NOMO-1 (cell line): ENCODE data around the gene RTF1.

Experiments
- DNase-seq, 2 experiments: peaks; one replicate each; lab custom pipeline; 2025; ENCODE audit not compliant: unreplicated experiment in 2 of 2; lab: John Stamatoyannopoulos, UW

RTF1 gene

DNA sequence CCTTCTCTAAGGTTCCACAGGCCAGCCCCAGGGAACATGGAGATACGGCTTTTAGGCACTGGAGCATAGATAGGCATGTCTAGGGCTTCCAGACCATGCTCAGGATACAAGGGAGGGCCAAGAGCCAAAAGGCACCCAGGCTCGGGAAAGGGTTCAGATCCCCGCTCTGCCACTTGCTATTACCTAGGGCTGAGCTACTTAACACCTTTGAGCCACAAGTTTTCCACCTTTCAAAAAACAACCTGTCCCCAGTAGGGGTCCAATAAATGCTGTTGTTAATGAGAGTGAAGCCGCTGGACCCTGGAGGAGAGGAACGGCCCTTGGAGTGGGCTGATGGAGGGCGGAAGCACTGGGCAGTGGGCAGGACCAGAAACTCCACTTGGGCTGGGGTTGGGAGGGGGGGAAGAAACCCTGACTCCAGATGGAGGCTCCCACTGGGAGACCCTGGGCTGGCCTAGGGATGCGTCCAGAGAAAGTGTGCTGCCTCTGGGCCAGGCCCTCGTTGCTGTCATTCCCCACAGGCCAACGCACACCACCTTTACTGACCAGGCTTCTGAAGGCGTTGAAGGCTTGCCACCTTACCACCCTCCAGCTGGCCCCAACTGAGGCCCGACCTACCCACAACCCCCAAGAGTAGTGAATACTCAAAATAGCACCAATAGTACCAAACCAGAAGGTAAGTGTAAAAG, 68.2 kb downstream of the RTF1 start:
- DNase-seq = no peak

- DNase-seq = no peak
Observed at GRCh38 chr15:41486286-41486685, 69.4 kb downstream of the RTF1 start.

DNA sequence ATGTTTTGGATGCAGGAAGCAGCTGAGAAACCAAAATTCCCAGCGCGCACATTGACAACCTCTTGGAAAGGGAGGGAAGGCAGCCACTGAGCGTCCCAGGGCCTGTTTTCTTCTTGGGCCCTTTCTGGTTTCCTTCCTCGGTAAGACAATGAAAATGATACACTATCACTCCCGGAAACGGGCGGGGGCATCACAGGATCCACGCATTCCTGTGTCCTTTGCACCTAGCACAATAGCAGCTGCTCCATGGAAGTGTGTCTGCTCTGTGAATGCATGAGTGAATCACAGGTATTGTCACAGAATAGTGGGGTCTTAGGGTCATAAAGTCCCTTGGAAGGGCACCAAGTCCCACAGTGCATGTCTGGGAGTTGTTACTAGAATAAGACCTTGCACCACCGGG, 70.5 kb downstream of the RTF1 start:
- no peak for DNase-seq

- DNase-seq = no peak
Observed at GRCh38 chr15:41487802-41488201, 70.9 kb downstream of the RTF1 start.

GRCh38 chr15:41489641-41490040, 72.7 kb downstream of the RTF1 start:
- no peak for DNase-seq

DNA sequence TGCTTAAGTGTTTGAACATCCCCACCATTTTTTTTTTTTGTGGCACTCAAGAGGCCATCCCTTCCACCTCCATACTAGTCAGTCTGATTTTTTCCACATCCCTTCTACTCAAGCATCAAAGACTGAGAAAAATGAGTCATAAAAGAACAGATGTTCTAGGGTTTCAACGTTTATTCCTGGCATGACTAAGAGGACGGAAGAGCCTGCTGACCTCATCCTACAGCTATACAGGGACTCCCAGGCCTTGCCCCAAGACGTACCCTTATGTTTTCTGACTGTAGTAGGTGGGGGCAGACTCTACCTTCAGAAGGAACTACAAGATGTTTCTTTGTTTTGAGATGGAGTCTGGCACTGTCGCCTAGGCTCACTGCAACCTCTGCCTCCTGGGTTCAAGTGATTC, 73.5 kb downstream of the RTF1 start:
- peak; percentile 29 to 59 for DNase-seq

- no peak for DNase-seq
Observed at GRCh38 chr15:41491889-41492288, 75.0 kb downstream of the RTF1 start.

DNA sequence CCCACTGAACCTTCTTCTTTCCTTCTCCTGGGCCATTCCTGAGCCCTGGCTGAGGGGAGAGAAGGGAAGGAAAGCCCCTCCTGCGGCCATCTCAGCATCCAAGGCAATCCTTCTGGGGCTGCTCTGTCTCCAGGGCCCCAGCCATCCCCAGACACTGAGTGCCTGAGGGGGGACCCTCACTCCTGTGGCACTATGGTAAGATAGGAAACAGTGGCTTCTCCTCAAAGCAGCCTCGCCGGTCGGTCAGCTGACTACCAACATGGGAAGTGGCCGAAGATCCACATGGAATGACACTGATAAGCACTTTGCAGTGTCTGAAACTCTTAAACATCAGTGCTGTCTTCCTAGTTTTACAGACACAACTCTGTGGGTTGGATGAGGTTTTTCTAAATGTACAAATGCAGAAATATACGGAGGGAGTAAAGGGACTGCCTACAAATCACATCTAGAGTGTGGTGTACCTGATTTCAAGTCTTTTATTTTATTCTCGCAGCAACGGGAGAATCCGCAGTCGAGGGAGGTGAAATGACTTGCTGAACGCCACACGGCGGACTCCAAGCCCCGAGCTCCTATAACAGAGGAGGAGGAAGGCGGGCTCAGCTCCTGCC, 75.8 kb downstream of the RTF1 start:
- DNase-seq = no peak

DNA sequence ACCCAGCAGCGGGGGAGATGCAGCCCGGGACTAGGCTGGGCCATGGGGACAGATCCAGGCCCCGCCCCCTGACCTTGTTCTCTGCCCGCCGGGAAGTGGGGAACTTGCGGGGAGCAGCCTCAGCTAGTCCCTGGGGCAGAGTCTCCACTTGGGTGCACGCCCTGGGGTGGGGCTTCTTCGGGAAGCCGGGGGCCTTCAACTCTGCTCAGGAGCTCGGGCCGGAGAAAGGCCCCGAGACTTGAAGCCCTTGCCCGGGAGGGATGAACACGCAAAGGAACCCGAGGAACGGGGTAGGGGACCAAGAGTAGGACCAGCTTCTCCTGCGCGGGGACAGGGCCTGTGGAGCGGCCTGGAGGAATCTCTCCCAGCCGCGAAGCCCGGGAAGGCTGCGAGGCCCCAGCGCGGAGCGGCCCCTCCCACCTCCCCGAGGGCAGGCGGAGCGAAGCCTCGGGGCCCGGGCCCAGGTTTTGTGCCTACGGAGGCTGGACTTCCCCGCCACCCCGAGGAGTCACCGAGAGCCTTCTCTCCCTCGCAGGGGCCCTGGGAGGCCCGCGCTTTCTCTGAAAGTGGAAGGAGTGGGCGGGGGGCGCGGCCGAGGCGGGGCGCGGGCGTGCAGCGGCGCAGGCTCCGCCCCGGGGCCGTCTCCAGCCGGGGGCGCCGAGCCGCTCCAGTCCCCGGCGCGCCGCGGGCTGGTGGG, 76.5 kb downstream of the RTF1 start, which contains the start of gene ITPKA:
Gene ITPKA, plus strand, starts transcription at position 670 of the 697 bp plus-strand sequence. CDS start 54 bp downstream, outside the sequence.
- peak; percentile 65 to 67 for DNase-seq

GRCh38 chr15:41493902-41494189, 77.0 kb downstream of the RTF1 start:
- no peak for DNase-seq

- no peak for DNase-seq
Observed at GRCh38 chr15:41494190-41494921, 77.5 kb downstream of the RTF1 start.

GRCh38 chr15:41494922-41495735, 78.2 kb downstream of the RTF1 start:
- no peak for DNase-seq

- DNase-seq = no peak
Observed at GRCh38 chr15:41495736-41496599, 79.1 kb downstream of the RTF1 start.

- DNase-seq = no peak
Observed at GRCh38 chr15:41498657-41499056, 81.8 kb downstream of the RTF1 start.

GRCh38 chr15:41499109-41499851, 82.4 kb downstream of the RTF1 start:
- DNase-seq = no peak

- DNase-seq = no peak
Observed at GRCh38 chr15:41501191-41501917, 84.5 kb downstream of the RTF1 start.

GRCh38 chr15:41501931-41502794, 85.3 kb downstream of the RTF1 start:
- peak; percentile 39 to 45 for DNase-seq
